Lower leg skin (tissue), 4 donors: Measurements from ENCODE around the gene ELMO3. TPM values are rescaled to one million over a fixed set of nuclear protein-coding genes. Genes with fewer than 3 reads are reported as not detected.
A peak's percentile ranks its signal among the peaks of the same experiment; 100 is the strongest.

Experiments used
- DNase-seq, 2 donors: peaks; one replicate each; pipeline ENCODE4 v3.0.0-alpha.2; 2019; ENCODE audit warnings: low spot score in 2 of 2
- H3K4me3 ChIP-seq: fragments of 200-600 bp; sonication (generic); 2 replicates; pipeline ENCODE4 v1.5.1; 2017; ENCODE audit warnings: mild to moderate bottlenecking, low read depth; ENCODE audit not compliant: poor library complexity, severe bottlenecking
- POLR2A ChIP-seq, 2 donors: fragments of 450-650 bp; IDR thresholded peaks; one replicate each; pipeline ENCODE4 v1.6.1; 2016 to 2017; ENCODE audit warnings: antibody characterized with exemption in 2 of 2, mild to moderate bottlenecking in 1 of 2, moderate library complexity in 1 of 2
- WGBS, 2 donors: methylation state at CpG; one replicate each; pipeline ENCODE4 v1.1.5; 2018; 5-methylcytosine and 5-hydroxymethylcytosine counted together
- intact Hi-C: fragments of 100-400 bp; cut with DNase I; formaldehyde crosslinking; loops from one replicate; pipeline ENCODE4 v1.15.0; 2023; ENCODE audit warnings: low total_unique reads
- total RNA-seq, 4 donors: library from RNA; depleted of rRNA; stranded (reverse); fragments of >200 nt; gene quantifications; one replicate each; pipeline ENCODE4 v1.1.0, GENCODE V29; 2016
- TF ChIP-seq, protein P1 (sequence below), 3 donors: fragments of 450-650 bp; IDR thresholded peaks; one replicate each; pipeline ENCODE4 v1.5.1; 2016; ENCODE audit warnings: antibody characterized with exemption in 3 of 3, mild to moderate bottlenecking in 3 of 3, moderate library complexity in 2 of 3

The ELMO3 gene
- total RNA-seq, 4 donors from 2014 or later, result 37.2 to 62.2 (median 51.6) TPM

DNA sequence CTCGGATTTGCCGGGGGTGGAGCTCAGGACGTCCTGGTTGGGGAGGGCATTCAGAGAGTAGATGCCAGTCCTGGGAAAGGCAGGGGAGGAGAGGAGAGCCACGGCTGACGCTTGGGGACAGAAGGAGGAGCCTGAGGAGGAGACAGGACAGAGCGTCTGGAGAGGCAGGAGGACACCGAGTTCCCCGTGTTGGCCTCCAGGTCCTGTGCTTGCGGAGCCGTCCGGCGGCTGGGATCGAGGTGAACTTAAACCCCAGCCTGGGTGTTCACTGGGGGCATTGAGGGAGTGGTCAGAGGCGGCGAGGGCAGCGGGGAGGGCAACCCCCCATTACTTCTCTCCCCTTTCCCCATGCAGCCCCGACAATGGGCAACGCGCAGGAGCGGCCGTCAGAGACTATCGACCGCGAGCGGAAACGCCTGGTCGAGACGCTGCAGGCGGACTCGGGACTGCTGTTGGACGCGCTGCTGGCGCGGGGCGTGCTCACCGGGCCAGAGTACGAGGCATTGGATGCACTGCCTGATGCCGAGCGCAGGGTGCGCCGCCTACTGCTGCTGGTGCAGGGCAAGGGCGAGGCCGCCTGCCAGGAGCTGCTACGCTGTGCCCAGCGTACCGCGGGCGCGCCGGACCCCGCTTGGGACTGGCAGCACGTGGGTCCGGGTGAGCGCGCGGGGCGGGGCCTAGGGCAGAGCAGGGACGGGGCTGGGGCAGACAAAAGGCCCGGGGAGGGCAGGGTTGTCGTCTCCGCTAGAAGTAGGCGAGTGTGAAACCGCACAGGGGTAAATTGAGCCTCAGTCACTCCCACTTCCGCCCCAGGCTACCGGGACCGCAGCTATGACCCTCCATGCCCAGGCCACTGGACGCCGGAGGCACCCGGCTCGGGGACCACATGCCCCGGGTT is 24.9 kb upstream of the ELMO3 start:
- DNase-seq, result peak; percentile 75 to 96
- intact Hi-C loops, result no loop called here
- WGBS, 2 donors, result 1% methylated on average over 14 to 71 of the region's 71 CpGs
- no peak overlapping the region for H3K4me3 ChIP-seq
- no peak for TF ChIP-seq POLR2A (IDR thresholded peaks at IDR 0.05)
- TF ChIP-seq, protein P1, sequence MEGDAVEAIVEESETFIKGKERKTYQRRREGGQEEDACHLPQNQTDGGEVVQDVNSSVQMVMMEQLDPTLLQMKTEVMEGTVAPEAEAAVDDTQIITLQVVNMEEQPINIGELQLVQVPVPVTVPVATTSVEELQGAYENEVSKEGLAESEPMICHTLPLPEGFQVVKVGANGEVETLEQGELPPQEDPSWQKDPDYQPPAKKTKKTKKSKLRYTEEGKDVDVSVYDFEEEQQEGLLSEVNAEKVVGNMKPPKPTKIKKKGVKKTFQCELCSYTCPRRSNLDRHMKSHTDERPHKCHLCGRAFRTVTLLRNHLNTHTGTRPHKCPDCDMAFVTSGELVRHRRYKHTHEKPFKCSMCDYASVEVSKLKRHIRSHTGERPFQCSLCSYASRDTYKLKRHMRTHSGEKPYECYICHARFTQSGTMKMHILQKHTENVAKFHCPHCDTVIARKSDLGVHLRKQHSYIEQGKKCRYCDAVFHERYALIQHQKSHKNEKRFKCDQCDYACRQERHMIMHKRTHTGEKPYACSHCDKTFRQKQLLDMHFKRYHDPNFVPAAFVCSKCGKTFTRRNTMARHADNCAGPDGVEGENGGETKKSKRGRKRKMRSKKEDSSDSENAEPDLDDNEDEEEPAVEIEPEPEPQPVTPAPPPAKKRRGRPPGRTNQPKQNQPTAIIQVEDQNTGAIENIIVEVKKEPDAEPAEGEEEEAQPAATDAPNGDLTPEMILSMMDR (IDR thresholded peaks at IDR 0.05), result peak in 1 of 3 donors; percentile 44

GRCh38 chr16:67174706-67175231 is 24.2 kb upstream of the ELMO3 start:
- DNase-seq, result no peak
- TF ChIP-seq POLR2A (IDR thresholded peaks at IDR 0.05), result no peak
- TF ChIP-seq, protein P1 (IDR thresholded peaks at IDR 0.05), result no peak
- intact Hi-C loops, result no loop called here
- H3K4me3 ChIP-seq, result no peak overlapping the region
- WGBS, 2 donors, result 50 to 53% methylated on average over 27 to 31 of the region's 31 CpGs

DNA sequence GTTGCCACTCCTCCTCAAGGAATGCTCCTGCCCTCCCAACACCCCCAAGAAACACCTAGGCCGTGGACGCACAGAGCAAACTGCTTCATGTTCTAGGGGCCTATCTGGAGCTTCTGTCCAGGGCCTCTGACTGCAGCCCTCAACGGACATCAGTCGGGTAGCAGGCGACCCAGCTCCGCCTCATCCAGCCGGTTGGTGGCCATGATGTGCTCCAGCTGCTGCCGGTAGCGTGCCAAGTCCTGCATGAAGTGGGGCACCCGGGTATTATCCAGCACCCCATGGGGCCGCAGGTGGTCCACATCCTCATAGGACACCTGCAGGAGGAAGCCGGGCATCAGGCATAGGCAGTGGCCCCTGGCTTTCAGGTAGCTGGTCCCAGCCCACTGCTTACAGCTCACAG is 22.3 kb upstream of the ELMO3 start:
- intact Hi-C loops, result no loop called here
- no peak for DNase-seq
- H3K4me3 ChIP-seq, result no peak overlapping the region
- TF ChIP-seq POLR2A (IDR thresholded peaks at IDR 0.05), result no peak
- TF ChIP-seq, protein P1 (IDR thresholded peaks at IDR 0.05), result no peak
- WGBS, 2 donors, result 69 to 79% methylated on average over 9 to 12 of the region's 12 CpGs

DNA sequence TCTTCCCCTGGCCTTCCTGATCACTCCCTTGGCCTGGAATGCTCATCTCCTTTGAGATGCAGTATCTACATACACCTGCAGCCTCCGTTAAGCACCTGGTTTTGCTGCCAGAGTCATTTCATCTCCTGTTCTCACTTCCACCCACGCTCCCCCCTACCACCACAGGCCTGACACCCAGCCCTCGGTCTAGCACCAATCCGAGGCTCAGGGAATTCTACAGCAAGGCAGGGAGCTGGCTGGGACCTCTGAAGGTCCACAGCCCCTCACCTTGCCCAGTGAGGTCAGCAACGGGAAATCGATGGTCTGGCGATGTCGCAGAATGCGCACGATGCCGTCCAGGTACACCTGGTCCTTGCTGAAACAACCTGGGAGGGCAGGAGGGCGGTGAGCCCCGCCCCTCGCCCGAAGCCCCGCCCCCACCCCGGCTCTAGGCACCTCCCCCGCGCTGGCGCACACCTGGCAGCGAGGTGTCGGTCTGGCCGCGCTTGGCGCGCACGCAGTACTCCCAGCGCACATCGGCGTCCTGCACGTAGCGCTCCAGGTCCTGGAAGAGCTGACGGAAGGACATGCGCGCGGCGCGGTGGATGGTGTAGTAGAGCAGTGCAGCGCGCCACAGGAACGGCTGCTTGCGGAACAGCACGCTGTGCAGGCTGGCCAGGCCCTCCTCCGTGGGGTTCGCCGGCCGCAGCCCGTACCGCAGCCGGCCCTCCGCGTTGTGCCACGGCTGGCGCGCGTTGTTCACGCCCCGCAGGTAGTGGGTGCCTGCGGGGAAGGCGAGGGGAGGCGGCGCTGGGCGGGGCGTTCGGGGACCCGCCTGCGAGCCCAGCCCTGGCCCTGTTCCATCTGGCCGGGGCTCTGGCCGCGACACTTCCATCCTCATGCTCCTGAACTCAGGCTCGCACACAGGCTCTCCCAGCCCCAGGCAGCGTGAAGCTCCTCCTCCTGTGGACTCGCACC is 20.9 kb upstream of the ELMO3 start:
- intact Hi-C loops, result no loop called here
- DNase-seq, result no peak
- TF ChIP-seq, protein P1 (IDR thresholded peaks at IDR 0.05), result no peak
- no peak for TF ChIP-seq POLR2A (IDR thresholded peaks at IDR 0.05)
- 3 to 4% methylated on average over 32 to 52 of the region's 73 CpGs for WGBS, 2 donors
- H3K4me3 ChIP-seq, result no peak overlapping the region

GRCh38 chr16:67179421-67180080 is 19.4 kb upstream of the ELMO3 start:
- intact Hi-C loops, result no loop called here
- H3K4me3 ChIP-seq, result no peak overlapping the region
- TF ChIP-seq, protein P1 (IDR thresholded peaks at IDR 0.05), result no peak
- TF ChIP-seq POLR2A (IDR thresholded peaks at IDR 0.05), result no peak
- DNase-seq, result peak in 1 of 2 donors; percentile 85
- 70 to 78% methylated on average over 9 to 12 of the region's 13 CpGs for WGBS, 2 donors
